CD4-positive, alpha-beta T cell treated with Interleukin-15 for 1 hour (primary cell): ENCODE results near the gene ZC3H12C.
"Not testable (repeated sequence)": the region's sequence is repeated elsewhere in the genome, so short reads cannot be mapped to it uniquely, and the experiment has no call there.

Experiments used
- DNase-seq: peaks from one replicate; pipeline ENCODE4 v3.0.0-alpha.2; 2020

ZC3H12C gene

DNA sequence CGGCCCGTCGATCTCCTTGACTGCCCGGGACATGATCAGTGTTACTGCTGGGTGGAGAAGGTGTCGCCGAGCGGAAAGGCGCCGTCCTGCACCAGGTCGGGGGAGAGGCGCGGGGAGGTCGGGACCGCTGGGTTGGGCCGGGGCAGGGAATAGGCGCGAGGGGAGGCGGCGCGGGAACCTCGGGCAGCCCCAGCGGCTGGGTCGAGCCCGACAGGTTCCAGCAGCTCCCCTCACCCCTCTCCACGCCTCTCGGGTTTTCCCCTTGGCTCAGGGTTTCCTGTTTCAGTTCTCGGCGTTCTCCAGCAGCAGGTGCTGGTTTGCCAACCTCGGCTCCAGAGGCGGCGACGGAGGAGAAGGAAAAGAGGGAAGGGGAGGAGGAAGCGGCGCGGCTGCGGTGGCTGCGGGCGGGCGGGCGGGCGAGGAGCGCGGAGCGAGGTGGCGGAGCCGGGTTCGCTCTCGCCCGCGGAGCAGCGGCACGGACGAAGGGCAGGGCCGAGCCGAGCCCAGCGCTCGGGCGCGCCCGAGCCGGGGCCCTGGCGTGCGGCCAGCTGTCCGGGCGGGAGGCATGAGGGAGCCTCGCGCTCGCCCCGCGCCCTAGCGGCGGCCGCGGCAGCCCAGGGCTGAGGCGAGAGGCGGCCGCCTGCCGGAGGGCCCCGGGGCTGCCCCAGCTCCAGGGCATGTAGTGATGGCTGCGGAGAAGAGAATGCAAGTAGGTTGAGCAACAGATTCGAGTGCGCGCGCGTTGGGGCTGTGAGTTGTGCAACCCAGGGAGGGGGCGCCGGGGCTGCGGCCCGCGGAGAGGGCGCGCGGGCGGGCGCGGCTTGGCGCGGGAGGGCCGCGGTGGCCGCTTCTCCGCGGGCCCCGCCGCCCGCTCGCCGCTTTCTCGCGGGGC, at the start of gene ZC3H12C:
TSS of gene ZC3H12C (plus strand) at position 878 of the 892 bp plus-strand sequence. CDS start 20 bp downstream, outside the sequence.
- DNase-seq = peak; percentile 77

- DNase-seq = no peak
These were observed 48.8 kb upstream of the ZC3H12C start for GRCh38 chr11:110044226-110044968.

- DNase-seq = no peak
These were observed 46.3 kb upstream of the ZC3H12C start for GRCh38 chr11:110046775-110047380.

GRCh38 chr11:110049501-110050200, 43.5 kb upstream of the ZC3H12C start:
- no peak for DNase-seq

DNA sequence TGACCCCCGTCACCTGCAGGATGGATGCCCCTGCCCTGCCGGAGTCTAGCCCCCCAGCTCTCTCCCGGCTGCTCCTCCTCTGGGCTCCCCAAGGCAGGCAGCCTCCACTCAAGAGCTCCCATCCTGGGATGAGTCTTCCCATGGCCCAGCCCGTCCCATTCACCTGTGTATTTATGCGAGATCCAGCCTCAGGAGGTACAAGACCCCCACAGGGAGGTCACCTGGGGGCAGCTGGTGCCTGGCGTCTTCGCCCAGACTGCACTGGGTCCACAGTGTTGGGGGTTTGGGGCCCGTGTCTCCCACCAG, 43.0 kb upstream of the ZC3H12C start:
- no peak for DNase-seq

GRCh38 chr11:110053848-110054414, 39.3 kb upstream of the ZC3H12C start:
- DNase-seq = no peak

GRCh38 chr11:110056956-110057355, 36.2 kb upstream of the ZC3H12C start:
- no peak for DNase-seq

- DNase-seq = no peak
These were observed 33.3 kb upstream of the ZC3H12C start for GRCh38 chr11:110059706-110060463.

- no peak for DNase-seq
These were observed 31.9 kb upstream of the ZC3H12C start for GRCh38 chr11:110061296-110061695.

DNA sequence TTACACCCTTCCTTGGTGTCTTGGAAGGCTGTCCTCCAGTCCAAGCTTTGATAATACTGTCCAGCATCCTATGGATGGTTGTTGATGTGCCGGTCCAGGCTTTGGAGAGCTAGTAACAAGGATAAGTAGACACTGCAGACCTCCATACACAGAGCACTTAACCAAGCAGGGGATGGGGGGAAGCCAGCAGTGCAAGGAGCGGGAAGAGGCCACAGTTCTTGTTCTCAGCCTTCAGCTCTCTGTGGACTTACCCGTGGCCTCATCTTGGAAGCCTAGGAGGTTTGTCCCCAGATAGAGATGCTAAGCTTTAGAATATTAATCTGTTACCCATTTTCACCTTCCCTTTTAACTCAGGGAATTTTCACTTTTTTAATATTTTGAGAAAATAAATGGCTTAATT, 30.9 kb upstream of the ZC3H12C start:
- no peak for DNase-seq

- DNase-seq = no peak
These were observed 28.0 kb upstream of the ZC3H12C start for GRCh38 chr11:110065189-110065588.

DNA sequence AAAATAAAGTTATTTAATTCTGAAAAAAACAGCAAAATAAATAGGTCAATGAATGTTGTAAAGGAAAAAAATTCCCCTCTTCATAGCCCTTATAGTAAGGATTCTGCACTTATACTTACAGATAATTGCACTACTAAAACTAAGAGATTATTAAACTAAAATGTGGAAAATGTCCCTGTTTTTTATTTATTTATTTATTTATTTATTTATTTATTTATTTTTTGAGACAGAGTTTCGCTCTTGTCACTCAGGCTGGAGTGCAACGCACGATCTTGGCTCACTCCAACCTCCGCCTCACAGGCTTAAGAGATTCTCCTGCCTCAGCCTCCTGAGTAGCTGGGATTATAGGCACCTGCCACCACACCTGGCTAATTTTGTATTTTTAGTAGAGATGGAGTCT, 25.2 kb upstream of the ZC3H12C start:
- DNase-seq = not testable (repeated sequence)

DNA sequence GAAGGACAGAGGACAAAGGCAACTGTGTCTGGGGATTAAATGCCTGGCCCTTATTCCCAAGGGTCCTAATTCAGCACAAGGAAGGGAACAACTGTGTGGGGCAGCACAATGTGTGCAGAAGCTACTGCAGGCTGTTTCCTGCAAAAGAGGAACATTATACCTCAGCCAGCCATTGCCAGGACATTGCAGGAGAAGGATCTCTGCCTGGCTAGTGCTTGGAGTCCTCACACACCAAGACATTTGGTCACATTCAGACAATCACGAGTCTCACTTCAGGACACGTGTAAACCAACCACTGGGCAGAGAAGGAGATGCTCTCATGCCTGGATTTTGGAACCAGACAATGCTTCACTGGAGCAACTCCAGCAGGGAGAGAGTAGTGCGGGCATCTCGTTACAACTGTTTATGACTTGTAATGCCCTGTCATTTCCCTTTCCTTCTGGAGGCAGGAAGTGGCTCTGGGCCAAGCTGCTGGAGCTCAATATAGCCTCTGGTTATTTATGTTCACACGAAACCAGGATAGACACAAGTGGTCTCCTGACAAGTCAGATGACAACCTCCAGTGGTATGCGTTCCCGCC, 23.9 kb upstream of the ZC3H12C start:
- DNase-seq = peak; percentile 27

GRCh38 chr11:110070176-110070575, 23.0 kb upstream of the ZC3H12C start:
- DNase-seq = no peak

DNA sequence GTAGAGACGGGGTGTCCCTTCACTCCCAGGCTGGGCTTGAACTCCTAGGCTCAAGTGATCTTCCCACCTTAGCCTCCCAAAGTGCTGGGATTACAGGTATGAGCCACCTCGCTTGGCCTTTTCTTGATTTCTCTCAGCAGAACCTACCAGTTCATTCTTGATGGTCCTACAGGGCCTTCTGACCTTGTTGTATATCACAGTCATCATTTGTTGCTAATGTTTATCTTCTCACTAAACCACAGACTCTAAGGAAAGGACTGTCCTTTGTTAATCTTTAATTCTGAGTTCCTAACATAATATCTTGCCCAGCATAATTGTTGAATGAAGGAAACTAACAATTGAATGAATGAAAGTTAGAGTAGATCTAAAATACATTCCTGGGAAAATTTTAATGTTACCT, 22.0 kb upstream of the ZC3H12C start:
- no peak for DNase-seq

DNA sequence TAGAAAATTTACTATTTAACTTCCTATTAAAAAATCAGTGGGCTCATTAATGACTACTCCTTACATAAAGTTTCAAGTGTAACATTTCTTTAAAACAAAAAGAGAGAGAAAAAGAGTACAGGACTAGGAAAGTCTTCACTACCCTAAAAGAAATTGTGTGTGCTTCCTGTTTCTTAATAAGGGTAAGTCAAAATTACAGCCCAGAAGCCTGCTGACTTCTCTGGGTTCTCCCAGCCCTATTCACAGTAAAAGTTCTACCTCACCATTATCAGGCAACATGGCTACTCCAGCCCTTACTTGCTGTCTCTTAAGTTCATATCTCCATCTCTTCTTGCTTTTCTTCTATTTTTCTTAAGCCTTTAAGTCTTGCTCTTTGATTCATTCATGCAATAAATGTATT, 20.3 kb upstream of the ZC3H12C start:
- DNase-seq = no peak

GRCh38 chr11:110074499-110074898, 18.7 kb upstream of the ZC3H12C start:
- DNase-seq = no peak

DNA sequence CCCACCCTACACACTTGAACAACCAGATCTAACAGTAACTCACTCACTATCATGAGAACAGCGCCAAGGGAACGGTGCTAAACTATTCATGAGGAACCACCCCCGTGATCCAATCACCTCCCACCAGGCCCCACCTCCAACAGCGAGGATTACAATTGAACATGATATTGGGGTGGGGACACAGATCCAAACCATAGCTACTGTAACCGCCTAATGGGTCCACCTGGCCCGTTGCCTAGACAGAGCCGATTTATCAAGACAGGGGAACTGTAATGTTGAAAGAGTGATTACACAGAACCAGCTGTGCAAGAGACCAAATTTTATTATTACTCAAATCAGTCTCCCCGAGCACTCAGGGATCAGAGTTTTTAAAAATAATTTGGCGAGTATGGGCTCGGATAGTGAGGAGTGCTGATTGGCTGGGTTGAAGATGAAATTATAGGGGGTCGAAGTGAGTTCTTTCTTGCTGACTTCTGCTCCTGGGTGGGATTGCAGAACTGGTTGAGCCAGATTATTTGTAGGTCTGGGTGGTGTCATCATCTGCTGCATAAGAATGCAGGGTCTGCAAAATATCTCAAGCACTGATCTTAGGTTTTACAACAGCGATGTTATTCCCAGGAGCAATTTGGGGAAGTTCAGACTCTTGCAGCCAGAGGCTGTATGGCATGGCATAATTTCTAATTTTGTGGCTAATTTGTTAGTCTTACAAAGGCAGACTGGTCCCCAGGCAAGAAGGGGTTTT, 17.9 kb upstream of the ZC3H12C start:
- DNase-seq = no peak

DNA sequence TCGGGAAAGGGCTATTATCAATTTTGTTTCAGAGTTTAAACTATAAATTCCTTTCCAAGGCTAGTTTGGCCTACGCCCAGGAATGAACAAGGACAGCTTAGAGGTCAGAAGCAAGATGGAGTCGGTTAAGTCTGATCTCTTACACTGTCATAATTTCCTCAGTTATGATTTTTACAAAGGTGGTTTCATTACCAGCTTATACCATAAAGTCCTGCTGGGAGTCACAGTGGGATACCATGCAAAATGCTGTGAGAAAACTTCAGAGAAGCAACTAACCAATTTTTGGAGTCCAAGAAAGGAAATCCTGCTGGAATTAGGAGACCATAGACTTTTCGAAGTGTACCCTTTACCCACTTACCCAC, 17.4 kb upstream of the ZC3H12C start:
- no peak for DNase-seq

DNA sequence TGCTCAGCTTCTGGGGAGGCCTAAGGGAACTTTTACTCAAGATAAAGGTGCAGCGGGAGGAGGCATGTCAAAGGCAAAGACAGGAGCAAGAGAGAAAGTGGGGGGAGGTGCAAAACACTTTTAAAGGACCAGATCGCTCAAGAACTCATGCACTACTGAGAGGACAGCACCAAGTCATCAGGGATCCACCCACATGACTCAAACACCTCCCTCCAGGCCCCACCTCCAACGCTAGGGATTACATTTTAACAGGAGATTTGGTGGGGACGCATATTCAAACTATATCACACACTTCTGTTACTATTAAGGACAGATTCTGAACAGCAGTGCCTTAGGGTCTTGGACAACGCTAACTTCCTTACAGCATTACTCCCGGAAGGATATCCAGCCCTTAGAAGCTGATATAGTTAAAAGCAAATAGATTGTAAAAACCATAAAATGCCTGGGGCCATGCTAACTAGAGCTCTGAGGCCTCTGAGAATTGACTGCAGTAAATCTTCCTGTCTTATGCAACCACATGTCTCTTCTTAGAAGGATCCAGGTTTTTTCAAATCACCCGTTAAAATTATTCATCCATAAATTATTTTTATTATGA, 16.7 kb upstream of the ZC3H12C start:
- no peak for DNase-seq

DNA sequence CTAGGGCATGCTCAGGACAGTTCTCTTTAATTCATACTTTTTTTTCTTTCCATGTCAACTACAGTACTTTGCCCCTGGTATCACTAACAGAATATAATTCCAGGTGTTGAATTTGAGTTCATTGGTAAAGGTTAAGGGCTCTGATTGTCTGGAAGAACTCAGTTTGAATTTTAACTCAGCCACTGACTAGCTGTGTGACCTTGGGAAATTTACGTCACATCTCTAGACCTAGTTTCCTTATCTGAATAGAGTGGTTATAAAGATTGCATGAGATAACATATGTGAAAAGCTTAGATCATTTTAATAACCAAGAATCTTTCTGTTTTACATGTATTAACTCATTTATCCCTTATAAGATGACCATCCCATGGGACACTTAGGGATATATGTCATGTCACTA, 15.8 kb upstream of the ZC3H12C start:
- DNase-seq = no peak
